ENCODE measurements around the gene LRP3. TPM values are rescaled to one million over a fixed set of nuclear protein-coding genes. Genes with fewer than 3 reads are reported as not detected.
A peak's percentile ranks its signal among the peaks of the same experiment; 100 is the strongest.

Gene LRP3
- polyA plus RNA-seq, 1 of the 3 experiments (the other 2 are of a cell fraction) = 8.2 TPM

- ChIA-PET POLR2A (interaction anchor here (0.6 kb wide), 1 partner anchor 159 kb away, joined by 4 read pairs; no protein-coding TSS in a partner anchor), CTCF (interaction anchor here (0.9 to 14.8 kb wide), 11 partner anchors 10 to 525 kb away, joined by 3 to 511 read pairs (median 9); partner anchors contain the start of gene CEBPA)
- Histone ChIP-seq H3K9ac (no peak overlapping the region), H3K9me3 (no peaks in the 10 kb centered on the region), H3K36me3 (replicated peaks in 1 of 2; ENCODE audit: control insufficient read depth in 1 of 2, insufficient read depth in 2 of 2, low read length in 1 of 2) (no peaks in the 10 kb centered on the region), H2AFZ (ENCODE audit: low read depth) (no peak overlapping the region), H3K4me2 (no peak overlapping the region), H3K4me1 (ENCODE audit: control insufficient read depth in 1 of 2, insufficient read depth in 2 of 2, low read depth in 1 of 2, low read length in 1 of 2) (no peaks in the 10 kb centered on the region; a peak in 1 of 4 replicates), H3F3A (replicated peaks; ENCODE audit: insufficient read depth) (peaks cover 3% of the 10 kb centered on the region), H3K9me2 (no peaks in the 10 kb centered on the region), H4K20me1 (ENCODE audit: insufficient read depth) (no peaks in the 10 kb centered on the region), H3K79me2 (ENCODE audit: insufficient read depth) (no peaks in the 10 kb centered on the region), H3K27me3 (ENCODE audit: insufficient read depth) (no peaks in the 10 kb centered on the region), H3K27ac (ENCODE audit: low read depth in 2 of 2, low read length in 1 of 2) (no peak overlapping the region), H3K4me3 (ENCODE audit: low read depth in 2 of 2, low read length in 1 of 2) (no peak overlapping the region)
- DNase-seq = peak; percentile 38
- WGBS (ENCODE audit: low lambda C conversion rate) = 61% methylated on average over 4 of the region's 7 CpGs
- TF ChIP-seq MXI1 (IDR thresholded peaks at IDR 0.05; ENCODE audit: low read depth, low read length) (no peak), CTCF (IDR thresholded peaks at IDR 0.05) (peak; percentile 46), NFIC (IDR thresholded peaks at IDR 0.05; ENCODE audit: borderline replicate concordance) (no peak), FOXM1 (IDR thresholded peaks at IDR 0.05; ENCODE audit: low read depth) (no peak), FOSL2 (IDR thresholded peaks at IDR 0.05; ENCODE audit: borderline replicate concordance, low read depth) (no peak)
Observed at GRCh38 chr19:33245948-33246708, 52.0 kb downstream of the LRP3 start.

- Histone ChIP-seq H3K4me1 (ENCODE audit: control insufficient read depth in 1 of 2, insufficient read depth in 2 of 2, low read depth in 1 of 2, low read length in 1 of 2) (no peaks in the 10 kb centered on the region), H3K9me2 (no peaks in the 10 kb centered on the region), H3K9ac (no peak overlapping the region), H3K27me3 (ENCODE audit: insufficient read depth) (no peaks in the 10 kb centered on the region), H4K20me1 (ENCODE audit: insufficient read depth) (no peaks in the 10 kb centered on the region), H3K4me2 (no peak overlapping the region), H3F3A (replicated peaks; ENCODE audit: insufficient read depth) (peaks cover 3% of the 10 kb centered on the region), H2AFZ (ENCODE audit: low read depth) (no peak overlapping the region), H3K27ac (ENCODE audit: low read depth in 2 of 2, low read length in 1 of 2) (no peak overlapping the region), H3K4me3 (ENCODE audit: low read depth in 2 of 2, low read length in 1 of 2) (no peak overlapping the region), H3K9me3 (no peaks in the 10 kb centered on the region), H3K79me2 (ENCODE audit: insufficient read depth) (no peaks in the 10 kb centered on the region), H3K36me3 (replicated peaks in 1 of 2; ENCODE audit: control insufficient read depth in 1 of 2, insufficient read depth in 2 of 2, low read length in 1 of 2) (no peaks in the 10 kb centered on the region)
- ChIA-PET CTCF (interaction anchor here (0.6 to 14.8 kb wide), 10 partner anchors 9 to 524 kb away, joined by 3 to 511 read pairs (median 9); partner anchors contain the start of gene CEBPA), POLR2A (interaction anchor here (0.6 kb wide), 1 partner anchor 158 kb away, joined by 4 read pairs; no protein-coding TSS in a partner anchor)
- DNase-seq = peak; percentile 37
- WGBS (ENCODE audit: low lambda C conversion rate) = 57% methylated on average over 3 of the region's 7 CpGs
- no peak for TF ChIP-seq CHD2 (IDR thresholded peaks at IDR 0.05; ENCODE audit: low read length, partially characterized antibody)
- no peak for TF ChIP-seq SIN3A (IDR thresholded peaks at IDR 0.05; ENCODE audit: borderline replicate concordance, low read depth, low read length)
- TF ChIP-seq MAX (IDR thresholded peaks at IDR 0.05; ENCODE audit: low read depth) = no peak
- no peak for TF ChIP-seq CTCF (IDR thresholded peaks at IDR 0.05)
- TF ChIP-seq REST (IDR thresholded peaks at IDR 0.05; ENCODE audit: low read depth, low read length) = no peak
- no peak for TF ChIP-seq IRF3 (IDR thresholded peaks at IDR 0.05; ENCODE audit: low read depth, low read length)
- TF ChIP-seq POLR2AphosphoS5 (IDR thresholded peaks at IDR 0.05; ENCODE audit: low read depth, low read length) = no peak
- no peak for TF ChIP-seq RFX5 (IDR thresholded peaks at IDR 0.05; ENCODE audit: low read length)
- TF ChIP-seq GABPA (IDR thresholded peaks at IDR 0.05; ENCODE audit: low read depth) = no peak
Observed at GRCh38 chr19:33246709-33247440, 52.7 kb downstream of the LRP3 start.

Data from SK-N-SH (cell line).